Measurements from ENCODE around the gene BRD9.
"Not testable (repeated sequence)": the region's sequence is repeated elsewhere in the genome, so short reads cannot be mapped to it uniquely, and the experiment has no call there.

Gene BRD9

GRCh38 chr5:892394-893136 lies at the start of gene BRD9, which contains the start of gene TRIP13:
Gene BRD9, minus strand, starts transcription at chr5:892801. Its CDS starts 144 bp downstream, at chr5:892657.
Gene TRIP13, plus strand, starts transcription at chr5:892884. Its CDS starts 115 bp downstream, at chr5:892999.
- DNase-seq: peak; percentile 82

- not testable (repeated sequence) for DNase-seq
These were observed 48.1 kb upstream of the BRD9 start for GRCh38 chr5:940741-941140.

- no peak for DNase-seq
These were observed 46.8 kb upstream of the BRD9 start for GRCh38 chr5:939368-939767.

GRCh38 chr5:937151-937924 lies 44.7 kb upstream of the BRD9 start:
- DNase-seq: no peak

GRCh38 chr5:936149-937144 lies 43.8 kb upstream of the BRD9 start:
- DNase-seq: no peak

- DNase-seq: no peak
These were observed 43.0 kb upstream of the BRD9 start for GRCh38 chr5:935510-936084.

GRCh38 chr5:934381-934967 lies 41.9 kb upstream of the BRD9 start:
- DNase-seq: not testable (repeated sequence)

- not testable (repeated sequence) for DNase-seq
These were observed 41.4 kb upstream of the BRD9 start for GRCh38 chr5:933951-934350.

GRCh38 chr5:933251-933861 lies 40.8 kb upstream of the BRD9 start:
- DNase-seq: no peak

GRCh38 chr5:932628-933250 lies 40.1 kb upstream of the BRD9 start:
- no peak for DNase-seq

GRCh38 chr5:932151-932627 lies 39.6 kb upstream of the BRD9 start:
- DNase-seq: no peak

- no peak for DNase-seq
These were observed 39.1 kb upstream of the BRD9 start for GRCh38 chr5:931570-932145.

- DNase-seq: no peak
These were observed 38.3 kb upstream of the BRD9 start for GRCh38 chr5:930866-931265.

GRCh38 chr5:929596-929995 lies 37.0 kb upstream of the BRD9 start:
- DNase-seq: no peak

GRCh38 chr5:929182-929581 lies 36.6 kb upstream of the BRD9 start:
- not testable (repeated sequence) for DNase-seq

GRCh38 chr5:927172-928015 lies 34.8 kb upstream of the BRD9 start:
- no peak for DNase-seq

GRCh38 chr5:926417-927171 lies 34.0 kb upstream of the BRD9 start:
- DNase-seq: no peak

GRCh38 chr5:923281-923873 lies 30.8 kb upstream of the BRD9 start:
- peak; percentile 60 for DNase-seq
